Neuronal stem cell (in vitro differentiated cells): ENCODE data around the gene ATP8A2.

Experiments used
- DNase-seq: peaks from one replicate; pipeline ENCODE4 v3.0.0-alpha.2; 2013; ENCODE audit warnings: low spot score
- H2AFZ ChIP-seq: one replicate; pipeline ENCODE4 v1.6.1; 2013; ENCODE audit warnings: mild to moderate bottlenecking, low read length, inconsistent platforms
- H2AK5ac ChIP-seq: 2 replicates; pipeline ENCODE4 v1.6.1; 2013; ENCODE audit warnings: low read depth, mild to moderate bottlenecking, inconsistent platforms, low read length, moderate library complexity, mixed read lengths
- H2BK120ac ChIP-seq: 2 replicates; pipeline ENCODE4 v1.6.1; 2013; ENCODE audit warnings: low read depth, mild to moderate bottlenecking, inconsistent platforms, low read length, moderate library complexity, mixed read lengths
- H2BK12ac ChIP-seq: one replicate; pipeline ENCODE4 v1.6.1; 2013; ENCODE audit warnings: low read length, inconsistent platforms
- H2BK15ac ChIP-seq: 2 replicates; pipeline ENCODE4 v1.6.1; 2013; ENCODE audit warnings: mild to moderate bottlenecking, low read length, inconsistent platforms, mixed read lengths
- H2BK5ac ChIP-seq: one replicate; pipeline ENCODE4 v1.6.1; 2013; ENCODE audit warnings: inconsistent platforms, mild to moderate bottlenecking, low read length, moderate library complexity
- H3K14ac ChIP-seq: one replicate; pipeline ENCODE4 v1.6.1; 2013; ENCODE audit warnings: low read length, inconsistent platforms
- H3K18ac ChIP-seq: 2 replicates; pipeline ENCODE4 v1.6.1; 2013; ENCODE audit warnings: low read length, inconsistent platforms
- H3K23ac ChIP-seq: 2 replicates; pipeline ENCODE4 v1.6.1; 2013; ENCODE audit warnings: low read depth, mild to moderate bottlenecking, mixed read lengths, low read length, inconsistent platforms; ENCODE audit not compliant: poor library complexity
- H3K27ac ChIP-seq: replicated peaks from 3 replicates; pipeline ENCODE4 v1.5.1; 2013; ENCODE audit warnings: low read length, inconsistent platforms
- H3K27me3 ChIP-seq, 3 experiments: 2 replicates each; pipeline ENCODE4 v1.6.1; 2013; ENCODE audit warnings: low read length in 3 of 3, mild to moderate bottlenecking in 2 of 3, inconsistent platforms in 1 of 3, low read depth in 1 of 3, mixed read lengths in 1 of 3, moderate library complexity in 1 of 3; ENCODE audit not compliant: control insufficient read depth in 3 of 3, insufficient read depth in 3 of 3
- H3K36me3 ChIP-seq, 2 donors: replicated peaks in 1 of 2; 2 replicates each; pipeline ENCODE4 v1.6.1; 2013; ENCODE audit warnings: low read length in 2 of 2; ENCODE audit not compliant: control insufficient read depth in 2 of 2, insufficient read depth in 2 of 2
- H3K4ac ChIP-seq: 2 replicates; pipeline ENCODE4 v1.6.1; 2013; ENCODE audit warnings: inconsistent platforms, mild to moderate bottlenecking, low read length, moderate library complexity
- H3K4me1 ChIP-seq, 2 donors: 1 replicate in 1 of 2; 2 replicates in 1 of 2; pipeline ENCODE4 v1.6.1; 2013; ENCODE audit warnings: low read length in 2 of 2, low read depth in 1 of 2; ENCODE audit not compliant: control insufficient read depth in 2 of 2, insufficient read depth in 1 of 2
- H3K4me2 ChIP-seq: one replicate; pipeline ENCODE4 v1.6.1; 2013; ENCODE audit warnings: mild to moderate bottlenecking, low read length, inconsistent platforms; ENCODE audit not compliant: insufficient read depth, poor library complexity, severe bottlenecking
- H3K4me3 ChIP-seq, 2 donors: 2 replicates each; pipeline ENCODE4 v1.5.1; 2013; ENCODE audit warnings: low read length in 2 of 2, mild to moderate bottlenecking in 2 of 2, inconsistent platforms in 1 of 2, moderate library complexity in 1 of 2
- H3K79me1 ChIP-seq: one replicate; pipeline ENCODE4 v1.6.1; 2013; ENCODE audit warnings: low read depth, mild to moderate bottlenecking, inconsistent platforms, low read length, moderate library complexity
- H3K9ac ChIP-seq: one replicate; pipeline ENCODE4 v1.6.1; 2013; ENCODE audit warnings: mild to moderate bottlenecking, low read depth, low read length, inconsistent platforms; ENCODE audit not compliant: poor library complexity
- H3K9me3 ChIP-seq, 2 donors: replicated peaks in 1 of 2; 2 replicates each; pipeline versions ENCODE3 to v1.6.1; 2013; ENCODE audit warnings: low read length in 2 of 2, mild to moderate bottlenecking in 2 of 2, inconsistent platforms in 1 of 2, low read depth in 1 of 2, mixed read lengths in 1 of 2, moderate library complexity in 1 of 2; ENCODE audit not compliant: control insufficient read depth in 2 of 2, insufficient read depth in 1 of 2
- H4K8ac ChIP-seq: one replicate; pipeline ENCODE4 v1.6.1; 2013; ENCODE audit warnings: low read depth, mild to moderate bottlenecking, inconsistent platforms, low read length, moderate library complexity
- H4K91ac ChIP-seq: one replicate; pipeline ENCODE4 v1.6.1; 2013; ENCODE audit warnings: low read length, low read depth, mild to moderate bottlenecking, inconsistent platforms; ENCODE audit not compliant: poor library complexity
- WGBS, 2 donors: extraction: QIAGEN DNeasy Blood & Tissue Kit; methylation state at CpG; one replicate each; pipeline ENCODE4 v1.1.7; 2013; ENCODE audit warnings: missing lambda C conversion rate in 2 of 2, mixed read lengths in 1 of 2; ENCODE audit not compliant: insufficient read length in 2 of 2, insufficient replicate concordance in 1 of 2; ENCODE audit errors: extremely low coverage in 2 of 2; 5-methylcytosine and 5-hydroxymethylcytosine counted together

The ATP8A2 gene

DNA sequence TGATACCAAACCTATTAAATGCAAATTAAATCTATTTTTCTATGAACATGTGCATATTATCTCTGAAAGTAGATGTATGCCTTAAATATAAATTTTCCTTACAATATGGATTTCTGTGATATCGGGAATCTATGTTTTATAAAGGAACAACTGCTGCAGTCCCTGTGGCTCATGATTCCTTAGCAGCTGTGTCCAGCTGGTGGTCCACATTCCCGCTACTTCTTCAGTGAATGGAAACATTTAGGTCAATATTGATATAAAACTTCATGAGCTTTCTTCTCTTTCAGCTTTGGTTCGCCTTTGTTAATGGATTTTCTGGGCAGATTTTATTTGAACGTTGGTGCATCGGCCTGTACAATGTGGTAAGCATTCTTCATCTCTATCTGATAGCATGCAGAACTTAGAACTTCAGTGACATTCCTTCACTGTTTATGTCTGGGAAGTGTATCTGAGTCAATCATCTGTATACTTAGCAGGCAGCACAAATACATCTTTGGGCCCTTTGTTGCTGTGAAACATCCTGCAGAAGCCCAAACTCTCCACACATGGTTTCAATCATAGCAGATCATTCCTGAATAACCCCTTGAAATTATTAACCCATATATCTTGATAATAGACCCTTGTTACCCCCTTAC is 456.2 kb downstream of the ATP8A2 start:
- no peak overlapping the region for H2AK5ac ChIP-seq
- H3K79me1 ChIP-seq: no peaks in the 10 kb centered on the region
- H2BK120ac ChIP-seq: no peak overlapping the region
- H3K4ac ChIP-seq: no peak overlapping the region
- H3K4me1 ChIP-seq: no peaks in the 10 kb centered on the region
- no peak overlapping the region for H3K4me2 ChIP-seq
- no peak overlapping the region for H4K91ac ChIP-seq
- no peak overlapping the region for H2BK12ac ChIP-seq
- no peak overlapping the region for H2BK5ac ChIP-seq
- no peak overlapping the region for H3K23ac ChIP-seq
- H3K4me3 ChIP-seq: no peak overlapping the region
- no peak overlapping the region for H4K8ac ChIP-seq
- H2AFZ ChIP-seq: no peak overlapping the region
- no peak overlapping the region for H3K27ac ChIP-seq
- H3K36me3 ChIP-seq: no peaks in the 10 kb centered on the region
- H3K27me3 ChIP-seq: no peaks in the 10 kb centered on the region
- H3K18ac ChIP-seq: no peak overlapping the region
- no peak overlapping the region for H3K14ac ChIP-seq
- H3K9me3 ChIP-seq: no peaks in the 10 kb centered on the region
- no CpG with 5 or more reads among the region's 5 CpGs for WGBS, 2 donors
- H3K9ac ChIP-seq: no peak overlapping the region
- H2BK15ac ChIP-seq: no peak overlapping the region
- no peak for DNase-seq

DNA sequence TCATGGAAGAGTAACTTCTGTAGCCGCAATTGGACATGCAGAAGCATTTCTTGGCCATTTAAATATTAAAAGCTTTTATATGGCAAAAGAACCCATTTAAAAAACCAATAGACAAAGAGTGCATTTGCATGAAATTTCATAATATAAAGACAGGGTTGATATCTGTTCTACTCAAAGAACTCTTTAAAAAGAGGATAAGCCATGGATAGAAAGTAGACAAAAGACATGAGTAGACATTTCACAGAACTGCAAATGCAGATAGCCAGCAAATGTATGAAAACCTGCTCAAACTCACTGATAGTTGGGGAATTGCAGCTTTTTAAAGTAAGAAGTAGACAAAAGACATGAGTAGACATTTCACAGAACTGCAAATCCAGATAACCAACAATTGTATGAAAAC is 462.0 kb downstream of the ATP8A2 start:
- no peak overlapping the region for H2BK15ac ChIP-seq

DNA sequence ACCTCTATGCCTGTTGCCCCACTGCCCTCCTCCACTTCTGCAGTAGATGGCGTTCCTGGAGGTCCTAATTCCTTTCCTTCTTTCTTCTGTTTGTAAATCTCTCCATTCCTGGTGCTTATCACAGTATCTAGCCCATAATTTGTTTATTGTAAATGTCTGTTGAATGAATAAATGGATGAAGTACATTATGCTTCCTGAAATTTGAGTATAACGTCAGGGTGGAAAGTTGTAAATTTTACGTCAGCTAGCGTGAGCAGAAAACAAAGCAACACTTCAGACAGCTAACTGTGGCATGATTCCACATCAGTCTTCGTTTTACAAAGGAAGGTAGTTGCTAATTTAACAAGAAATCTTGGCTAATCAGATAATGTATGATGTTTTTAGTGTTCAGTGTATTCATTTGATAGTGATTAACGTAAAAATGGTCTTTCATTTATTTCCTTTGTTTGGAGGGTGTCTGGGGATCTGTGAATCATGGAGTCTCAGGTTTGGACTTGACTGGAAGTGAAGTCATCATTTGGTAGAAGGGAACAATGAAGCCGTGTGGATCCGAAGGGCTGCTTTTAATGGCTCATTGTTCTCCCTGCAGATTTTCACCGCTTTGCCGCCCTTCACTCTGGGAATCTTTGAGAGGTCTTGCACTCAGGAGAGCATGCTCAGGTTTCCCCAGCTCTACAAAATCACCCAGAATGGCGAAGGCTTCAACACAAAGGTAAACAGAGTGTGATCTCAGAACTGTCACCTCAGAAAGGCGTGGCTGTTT is 465.0 kb downstream of the ATP8A2 start:
- no peaks in the 10 kb centered on the region for H3K79me1 ChIP-seq
- no peak overlapping the region for H3K9ac ChIP-seq
- H3K9me3 ChIP-seq: peaks cover 0 to under 1% of the 10 kb centered on the region in 2 donors
- no peak overlapping the region for H4K8ac ChIP-seq
- H3K4me1 ChIP-seq: peaks cover 0 to 4% of the 10 kb centered on the region in 2 donors
- H3K23ac ChIP-seq: no peak overlapping the region
- H3K36me3 ChIP-seq: no peaks in the 10 kb centered on the region
- no peak overlapping the region for H2AK5ac ChIP-seq
- H2AFZ ChIP-seq: no peak overlapping the region
- no CpG with 5 or more reads among the region's 12 CpGs for WGBS, 2 donors
- no peak overlapping the region for H2BK15ac ChIP-seq
- no peak overlapping the region for H2BK5ac ChIP-seq
- no peak for DNase-seq
- H3K4me2 ChIP-seq: no peak overlapping the region
- no peaks in the 10 kb centered on the region for H3K27me3 ChIP-seq
- no peak overlapping the region for H3K4me3 ChIP-seq
- no peak overlapping the region for H3K14ac ChIP-seq
- H3K27ac ChIP-seq: no peak overlapping the region
- H2BK120ac ChIP-seq: no peak overlapping the region
- H3K4ac ChIP-seq: no peak overlapping the region
- H3K18ac ChIP-seq: no peak overlapping the region
- H2BK12ac ChIP-seq: no peak overlapping the region
- H4K91ac ChIP-seq: no peak overlapping the region

More for the DNA sequence above, 462.0 kb downstream of the ATP8A2 start:
- Histone ChIP-seq H4K8ac (no peak overlapping the region), H3K23ac (no peak overlapping the region), H3K4me2 (no peak overlapping the region), H2BK120ac (no peak overlapping the region), H3K18ac (no peak overlapping the region), H3K27me3 (no peaks in the 10 kb centered on the region), H3K4me3 (no peak overlapping the region), H3K4me1 (peaks cover 0 to 1% of the 10 kb centered on the region in 2 donors), H3K4ac (no peak overlapping the region), H3K9ac (no peak overlapping the region), H3K79me1 (no peaks in the 10 kb centered on the region), H4K91ac (no peak overlapping the region), H2BK5ac (no peak overlapping the region), H3K27ac (no peak overlapping the region), H3K9me3 (no peaks in the 10 kb centered on the region), H2BK12ac (no peak overlapping the region), H3K36me3 (no peaks in the 10 kb centered on the region), H2AFZ (no peak overlapping the region), H3K14ac (no peak overlapping the region), H2AK5ac (no peak overlapping the region)
- no peak for DNase-seq
- no CpG with 5 or more reads among the region's 1 CpG for WGBS, 2 donors

DNA sequence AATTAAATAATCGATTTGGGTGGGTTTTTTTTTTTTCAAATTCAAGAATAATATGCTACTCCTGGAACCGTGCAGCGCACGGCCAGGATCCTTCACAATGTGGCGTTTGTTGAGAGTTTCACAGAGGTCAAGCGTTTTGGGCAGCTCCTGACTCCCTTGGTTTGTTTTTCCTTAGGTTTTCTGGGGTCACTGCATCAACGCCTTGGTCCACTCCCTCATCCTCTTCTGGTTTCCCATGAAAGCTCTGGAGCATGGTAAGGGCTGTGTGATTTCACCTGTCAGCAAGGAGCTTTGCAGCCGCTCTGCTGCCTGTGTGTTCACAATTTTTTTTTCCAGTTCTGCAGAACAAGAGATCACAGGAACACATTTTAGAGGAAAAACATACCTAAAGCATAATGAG is 467.6 kb downstream of the ATP8A2 start:
- Histone ChIP-seq H3K4me3 (no peak overlapping the region), H3K14ac (no peak overlapping the region), H3K18ac (no peak overlapping the region), H4K8ac (no peak overlapping the region), H2BK12ac (no peak overlapping the region), H3K36me3 (no peaks in the 10 kb centered on the region), H2AK5ac (no peak overlapping the region), H2BK120ac (no peak overlapping the region), H2BK15ac (no peak overlapping the region), H3K4ac (no peak overlapping the region), H3K4me2 (no peak overlapping the region), H3K9me3 (peaks cover 0 to 2% of the 10 kb centered on the region in 2 donors), H3K27me3 (no peaks in the 10 kb centered on the region), H3K9ac (no peak overlapping the region), H3K23ac (no peak overlapping the region), H2AFZ (no peak overlapping the region), H4K91ac (no peak overlapping the region), H3K79me1 (no peaks in the 10 kb centered on the region), H2BK5ac (no peak overlapping the region), H3K4me1 (peaks cover 0 to 4% of the 10 kb centered on the region in 2 donors), H3K27ac (no peak overlapping the region)
- DNase-seq: no peak
- WGBS, 2 donors: no CpG with 5 or more reads among the region's 8 CpGs
